ENCODE results near the gene PLEKHG4. TPM values are rescaled to one million over a fixed set of nuclear protein-coding genes. Genes with fewer than 3 reads are reported as not detected.

Gene PLEKHG4
- total RNA-seq, 1 experiment from 2014 or later = 78.0 TPM

- Histone ChIP-seq H3K27me3 (no peaks in the 10 kb centered on the region), H3K4me3 (no peak overlapping the region), H3K36me3 (no peaks in the 10 kb centered on the region), H3K9me3 (no peaks in the 10 kb centered on the region)
- DNase-seq = no peak
These were observed 35.9 kb upstream of the PLEKHG4 start for GRCh38 chr16:67243481-67243880.

GRCh38 chr16:67244387-67245185 is 34.7 kb upstream of the PLEKHG4 start:
- no peaks in the 10 kb centered on the region for H3K36me3 ChIP-seq
- H3K4me3 ChIP-seq = no peak overlapping the region
- no peaks in the 10 kb centered on the region for H3K27me3 ChIP-seq
- no peaks in the 10 kb centered on the region for H3K9me3 ChIP-seq
- DNase-seq = peak; percentile 90

GRCh38 chr16:67245186-67245585 is 34.1 kb upstream of the PLEKHG4 start:
- H3K27me3 ChIP-seq = no peaks in the 10 kb centered on the region
- DNase-seq = no peak
- H3K4me3 ChIP-seq = no peak overlapping the region; the same call in 1 of the 2 replicates
- no peaks in the 10 kb centered on the region for H3K9me3 ChIP-seq
- no peaks in the 10 kb centered on the region for H3K36me3 ChIP-seq

- Histone ChIP-seq H3K9me3 (no peaks in the 10 kb centered on the region), H3K27me3 (no peaks in the 10 kb centered on the region), H3K4me3 (peak overlapping the region; percentile 62), H3K36me3 (no peaks in the 10 kb centered on the region)
- no peak for DNase-seq
These were observed 33.7 kb upstream of the PLEKHG4 start for GRCh38 chr16:67245674-67246080.

- H3K4me3 ChIP-seq = peak overlapping the region; percentile 62
- H3K9me3 ChIP-seq = no peaks in the 10 kb centered on the region
- peak; percentile 73 for DNase-seq
- H3K36me3 ChIP-seq = no peaks in the 10 kb centered on the region
- no peaks in the 10 kb centered on the region for H3K27me3 ChIP-seq
These were observed 33.1 kb upstream of the PLEKHG4 start for GRCh38 chr16:67246081-67246755.

GRCh38 chr16:67246756-67247191 is 32.6 kb upstream of the PLEKHG4 start:
- H3K36me3 ChIP-seq = no peaks in the 10 kb centered on the region
- H3K9me3 ChIP-seq = no peaks in the 10 kb centered on the region
- H3K4me3 ChIP-seq = peak overlapping the region; percentile 62
- no peak for DNase-seq
- H3K27me3 ChIP-seq = no peaks in the 10 kb centered on the region

- DNase-seq = peak; percentile 94
- Histone ChIP-seq H3K27me3 (no peaks in the 10 kb centered on the region), H3K9me3 (no peaks in the 10 kb centered on the region), H3K36me3 (no peaks in the 10 kb centered on the region), H3K4me3 (peak within 1 kb of the TSS; percentile 62)
These were observed 31.9 kb upstream of the PLEKHG4 start, which contains the start of gene FHOD1 for GRCh38 chr16:67247192-67248072. Gene FHOD1 (minus strand): TSS chr16:67247481. CDS start chr16:67247410, 71 bp downstream.

- no peaks in the 10 kb centered on the region for H3K9me3 ChIP-seq
- peak overlapping the region; percentile 39 for H3K4me3 ChIP-seq
- no peak for DNase-seq
- no peaks in the 10 kb centered on the region for H3K27me3 ChIP-seq
- H3K36me3 ChIP-seq = no peaks in the 10 kb centered on the region
These were observed 31.3 kb upstream of the PLEKHG4 start for GRCh38 chr16:67248073-67248400.

- H3K36me3 ChIP-seq = no peaks in the 10 kb centered on the region
- H3K9me3 ChIP-seq = no peaks in the 10 kb centered on the region
- H3K4me3 ChIP-seq = peak within 1 kb of the TSS; percentile 62
- no peaks in the 10 kb centered on the region for H3K27me3 ChIP-seq
- no peak for DNase-seq
These were observed 30.7 kb upstream of the PLEKHG4 start, which contains the start of gene SLC9A5 for GRCh38 chr16:67248401-67249177. Gene SLC9A5 (plus strand): TSS chr16:67248979. CDS start chr16:67249015, 36 bp downstream.

- Histone ChIP-seq H3K36me3 (no peaks in the 10 kb centered on the region), H3K9me3 (no peaks in the 10 kb centered on the region), H3K27me3 (no peaks in the 10 kb centered on the region), H3K4me3 (peak overlapping the region; percentile 39)
- DNase-seq = no peak
These were observed 29.9 kb upstream of the PLEKHG4 start for GRCh38 chr16:67249178-67250044.

- no peak for DNase-seq
- Histone ChIP-seq H3K4me3 (no peak overlapping the region), H3K9me3 (no peaks in the 10 kb centered on the region), H3K36me3 (no peaks in the 10 kb centered on the region), H3K27me3 (no peaks in the 10 kb centered on the region)
These were observed 29.3 kb upstream of the PLEKHG4 start for GRCh38 chr16:67250045-67250327.

- no peak overlapping the region for H3K4me3 ChIP-seq
- no peaks in the 10 kb centered on the region for H3K27me3 ChIP-seq
- peak; percentile 36 for DNase-seq
- no peaks in the 10 kb centered on the region for H3K36me3 ChIP-seq
- H3K9me3 ChIP-seq = no peaks in the 10 kb centered on the region
These were observed 26.5 kb upstream of the PLEKHG4 start for GRCh38 chr16:67252609-67253497.

GRCh38 chr16:67254801-67255552 is 24.4 kb upstream of the PLEKHG4 start:
- DNase-seq = no peak
- Histone ChIP-seq H3K9me3 (no peaks in the 10 kb centered on the region), H3K4me3 (no peak overlapping the region), H3K36me3 (no peaks in the 10 kb centered on the region), H3K27me3 (no peaks in the 10 kb centered on the region)

GRCh38 chr16:67255553-67256221 is 23.6 kb upstream of the PLEKHG4 start:
- Histone ChIP-seq H3K27me3 (no peaks in the 10 kb centered on the region), H3K9me3 (no peaks in the 10 kb centered on the region), H3K36me3 (no peaks in the 10 kb centered on the region), H3K4me3 (no peak overlapping the region)
- DNase-seq = no peak
